ENCODE data around the gene FMNL3. TPM values are rescaled to one million over a fixed set of nuclear protein-coding genes. Genes with fewer than 3 reads are reported as not detected.

Gene FMNL3
- total and polyA plus RNA-seq, 2 of the 13 experiments (the other 11 are each of a cell fraction or from before 2014, with no cell fraction given), result 0.44 to 1.1 TPM

GRCh38 chr12:49626169-49626835 lies 80.9 kb downstream of the FMNL3 start:
- ChIA-PET POLR2A (no interaction called here), CTCF (ENCODE audit: low intra/inter-chr PET ratio, low total read pairs) (no interaction called here)
- H3K4me3 ChIP-seq (replicated peaks in 1 of 3; ENCODE audit: insufficient read depth in 1 of 3, low read depth in 2 of 3, low read length in 3 of 3), result no peak overlapping the region
- no peak for FAIRE-seq
- no TSS peak for BruUV-seq (replicated peaks)
- no peaks in the 10 kb centered on the region for H3K36me3 ChIP-seq (replicated peaks in 1 of 2; ENCODE audit: control insufficient read depth in 1 of 2, insufficient read depth in 2 of 2, low read length in 2 of 2)
- in situ Hi-C loops (cut with HindIII; ENCODE audit: extremely low pct_ligation_motif_present, low pct_unique_long_range_greater_than_20kb) (no loop called here), intact Hi-C loops (cut with micrococcal nuclease; ENCODE audit: unreplicated experiment) (no loop called here)
- 66% methylated on average over 6 of the region's 6 CpGs for WGBS (ENCODE audit: low lambda C conversion rate)
- H4K20me1 ChIP-seq (ENCODE audit: insufficient read depth, low read length), result no peaks in the 10 kb centered on the region
- H3K79me2 ChIP-seq (ENCODE audit: insufficient read depth, low read length), result no peaks in the 10 kb centered on the region
- no peak overlapping the region for H3K4me2 ChIP-seq (ENCODE audit: low read depth, low read length)
- DNase-seq (ENCODE audit: low spot score), result no peak
- no peak overlapping the region for H3K27ac ChIP-seq (ENCODE audit: extremely low read length, insufficient read depth, low read length)
- H3K9ac ChIP-seq (ENCODE audit: insufficient read depth, low read depth, low read length), result no peak overlapping the region
- TF ChIP-seq IRX3 (CRISPR knock-in tag; IDR thresholded peaks at IDR 0.05; ENCODE audit: borderline replicate concordance, low read depth), result no peak
- TF ChIP-seq MEF2D (CRISPR knock-in tag; IDR thresholded peaks at IDR 0.05), result no peak
- no peak for TF ChIP-seq ZNF878 (CRISPR knock-in tag; IDR thresholded peaks at IDR 0.05)
- no peak for TF ChIP-seq SP4 (CRISPR knock-in tag; IDR thresholded peaks at IDR 0.05)
- no peak for TF ChIP-seq ZNF350 (CRISPR knock-in tag; IDR thresholded peaks at IDR 0.05; ENCODE audit: borderline replicate concordance, low read depth)
- no peak for TF ChIP-seq TFE3 (CRISPR knock-in tag; IDR thresholded peaks at IDR 0.05)
- no peak for TF ChIP-seq SNRNP70 (IDR thresholded peaks at IDR 0.05; ENCODE audit: low read depth, low read length)
- no peak for TF ChIP-seq ARID5B (CRISPR knock-in tag; IDR thresholded peaks at IDR 0.05)
- H3K9me3 ChIP-seq (ENCODE audit: low read length), result no peaks in the 10 kb centered on the region
- ATAC-seq, result no peak
- no peak overlapping the region for H2AFZ ChIP-seq (ENCODE audit: low read length)
- H3K27me3 ChIP-seq (ENCODE audit: control insufficient read depth in 1 of 2, insufficient read depth in 2 of 2, low read length in 2 of 2), result no peaks in the 10 kb centered on the region
- peaks cover 24% of the 10 kb centered on the region for H3K4me1 ChIP-seq (ENCODE audit: insufficient read depth, low read length)
